GM12875 (cell line): ENCODE measurements around the gene BCL6B.
A peak's percentile ranks its signal among the peaks of the same experiment; 100 is the strongest.

Experiments
- H3K4me3 ChIP-seq: one replicate; pipeline ENCODE4 v1.5.1; 2011; ENCODE audit warnings: low read depth, low read length, control low read depth
- TF ChIP-seq, protein P1 (sequence below): IDR thresholded peaks from 2 replicates; pipeline ENCODE4 v1.5.1; 2011; ENCODE audit warnings: low read depth, mild to moderate bottlenecking, control low read depth, inconsistent platforms, low read length, moderate library complexity, borderline replicate concordance; ENCODE audit not compliant: insufficient read depth

Gene BCL6B

GRCh38 chr17:7011415-7011814 lies 11.4 kb upstream of the BCL6B start:
- H3K4me3 ChIP-seq = peak overlapping the region; percentile 78
- TF ChIP-seq, protein P1, sequence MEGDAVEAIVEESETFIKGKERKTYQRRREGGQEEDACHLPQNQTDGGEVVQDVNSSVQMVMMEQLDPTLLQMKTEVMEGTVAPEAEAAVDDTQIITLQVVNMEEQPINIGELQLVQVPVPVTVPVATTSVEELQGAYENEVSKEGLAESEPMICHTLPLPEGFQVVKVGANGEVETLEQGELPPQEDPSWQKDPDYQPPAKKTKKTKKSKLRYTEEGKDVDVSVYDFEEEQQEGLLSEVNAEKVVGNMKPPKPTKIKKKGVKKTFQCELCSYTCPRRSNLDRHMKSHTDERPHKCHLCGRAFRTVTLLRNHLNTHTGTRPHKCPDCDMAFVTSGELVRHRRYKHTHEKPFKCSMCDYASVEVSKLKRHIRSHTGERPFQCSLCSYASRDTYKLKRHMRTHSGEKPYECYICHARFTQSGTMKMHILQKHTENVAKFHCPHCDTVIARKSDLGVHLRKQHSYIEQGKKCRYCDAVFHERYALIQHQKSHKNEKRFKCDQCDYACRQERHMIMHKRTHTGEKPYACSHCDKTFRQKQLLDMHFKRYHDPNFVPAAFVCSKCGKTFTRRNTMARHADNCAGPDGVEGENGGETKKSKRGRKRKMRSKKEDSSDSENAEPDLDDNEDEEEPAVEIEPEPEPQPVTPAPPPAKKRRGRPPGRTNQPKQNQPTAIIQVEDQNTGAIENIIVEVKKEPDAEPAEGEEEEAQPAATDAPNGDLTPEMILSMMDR = no peak

- TF ChIP-seq, protein P1 = no peak
- H3K4me3 ChIP-seq = peak overlapping the region; percentile 78
Measured at GRCh38 chr17:7011942-7012254, 11.0 kb upstream of the BCL6B start.

GRCh38 chr17:7014261-7014994 lies 8.4 kb upstream of the BCL6B start:
- TF ChIP-seq, protein P1 = peak; percentile 80
- H3K4me3 ChIP-seq = peak overlapping the region; percentile 78

GRCh38 chr17:7014995-7015958 lies 7.6 kb upstream of the BCL6B start:
- TF ChIP-seq, protein P1 = no peak
- peak overlapping the region; percentile 78 for H3K4me3 ChIP-seq

GRCh38 chr17:7016418-7016817 lies 6.4 kb upstream of the BCL6B start:
- H3K4me3 ChIP-seq = no peak overlapping the region
- TF ChIP-seq, protein P1 = no peak

DNA sequence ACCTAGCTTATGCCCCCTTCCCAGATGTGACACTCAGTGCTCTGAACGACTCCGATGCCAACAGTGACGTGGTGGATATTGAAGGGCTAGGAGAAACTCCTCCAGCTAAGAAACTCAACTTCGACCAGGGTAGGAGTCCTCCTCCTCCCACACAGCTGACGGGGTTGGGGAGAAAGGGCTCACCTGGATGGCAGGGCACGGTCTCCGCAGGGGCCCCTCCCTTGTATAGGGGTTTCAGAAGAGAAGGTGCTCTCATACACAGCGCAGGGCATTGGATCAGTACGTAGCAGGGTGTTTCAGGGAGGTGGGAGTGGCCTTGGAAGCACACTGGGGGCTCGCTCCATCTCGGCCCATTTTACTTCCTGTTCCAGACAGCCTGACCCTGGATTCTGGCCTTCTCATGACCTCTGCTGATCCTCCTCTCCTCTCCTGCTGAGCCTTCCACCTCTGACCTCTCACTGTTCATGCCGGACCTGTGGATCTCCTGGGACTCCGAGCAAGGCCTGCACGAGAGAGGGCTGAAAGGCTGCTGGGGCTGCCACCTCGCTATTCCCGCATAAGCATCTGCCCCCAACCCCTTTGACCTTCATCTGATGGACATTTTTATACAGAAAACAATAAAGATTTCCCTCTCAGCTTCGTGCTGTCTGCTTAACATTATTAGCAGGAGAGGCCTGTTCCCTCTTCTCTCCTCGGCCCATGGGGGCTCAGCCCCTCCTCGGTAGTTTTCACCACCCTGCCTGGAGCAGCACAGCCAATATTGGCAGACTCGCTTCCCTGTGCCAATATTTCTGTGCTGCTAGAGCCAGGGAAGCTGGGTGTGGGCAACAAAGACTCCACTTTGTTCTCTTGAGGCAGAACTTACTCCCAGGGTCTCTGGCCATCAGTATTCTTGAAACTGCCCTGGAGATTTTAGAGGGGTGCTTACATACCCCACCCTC lies 5.7 kb upstream of the BCL6B start:
- no peak overlapping the region for H3K4me3 ChIP-seq
- TF ChIP-seq, protein P1 = no peak
